HEK293 (cell line): ENCODE data around the gene NCKAP5.

Source experiments
- CTCF ChIA-PET: fragments of 350-600 bp; formaldehyde crosslinking; extraction: SDS; loops from one replicate; lab custom pipeline; 2021; ENCODE audit warnings: antibody characterized with exemption; lab: Yijun Ruan, JAX
- POLR2A ChIA-PET: fragments of 300-600 bp; formaldehyde crosslinking; extraction: SDS; loops from one replicate; lab custom pipeline; 2020; ENCODE audit warnings: antibody characterized with exemption, inconsistent platforms; lab: Yijun Ruan, JAX
- H3K27ac ChIP-seq: fragments of 200-500 bp; sonication (Bioruptor generic); 2 replicates; pipeline ENCODE4 v1.5.1; 2014; ENCODE audit warnings: low read depth, low read length, control low read depth, inconsistent platforms; ENCODE audit errors: extremely low read depth
- H3K36me3 ChIP-seq, 2 experiments: fragments of 200-500 bp in 1 of 2; sonication (Bioruptor generic) in 1 of 2; 1 replicate in 1 of 2; 2 replicates in 1 of 2; pipeline ENCODE4 v1.5.1; 2014 to 2017; ENCODE audit warnings: inconsistent platforms in 2 of 2, low read length in 2 of 2; ENCODE audit not compliant: control insufficient read depth in 2 of 2, insufficient read depth in 1 of 2
- H3K4me1 ChIP-seq: fragments of 200-500 bp; sonication (Bioruptor generic); 2 replicates; pipeline ENCODE4 v1.5.1; 2014; ENCODE audit warnings: mild to moderate bottlenecking, low read length, inconsistent platforms; ENCODE audit not compliant: control insufficient read depth, insufficient read depth
- H3K4me3 ChIP-seq: 2 replicates; pipeline ENCODE4 v1.5.1; 2011; ENCODE audit warnings: low read depth, mild to moderate bottlenecking, control low read depth, low read length, moderate library complexity
- H3K9me3 ChIP-seq: fragments of 200-500 bp; sonication (Bioruptor generic); 2 replicates; pipeline ENCODE4 v1.5.1; 2014; ENCODE audit warnings: low read depth, low read length, inconsistent platforms; ENCODE audit not compliant: control insufficient read depth, insufficient read depth
- KLF10 ChIP-seq: fragments of 450-650 bp; IDR thresholded peaks from 2 replicates; pipeline ENCODE4 v1.5.1; 2018; ENCODE audit warnings: missing biosample characterization, mild to moderate bottlenecking, missing genetic modification characterization
- YY2 ChIP-seq: fragments of 450-650 bp; formaldehyde crosslinking; IDR thresholded peaks from 2 replicates; pipeline ENCODE4 v1.5.1; 2016; ENCODE audit warnings: missing biosample characterization, missing genetic modification characterization
- ZBTB20 ChIP-seq: fragments of 450-650 bp; formaldehyde crosslinking; IDR thresholded peaks from 2 replicates; pipeline ENCODE4 v1.5.1; 2016; ENCODE audit warnings: missing biosample characterization, missing genetic modification characterization
- ZNF114 ChIP-seq: fragments of 450-650 bp; formaldehyde crosslinking; IDR thresholded peaks from 2 replicates; pipeline ENCODE4 v1.5.0; 2017; ENCODE audit warnings: missing biosample characterization, missing genetic modification characterization
- ZNF146 ChIP-seq: fragments of 450-650 bp; formaldehyde crosslinking; IDR thresholded peaks from 2 replicates; pipeline ENCODE4 v1.5.1; 2016; ENCODE audit warnings: missing biosample characterization, missing genetic modification characterization
- ZNF155 ChIP-seq: fragments of 450-650 bp; formaldehyde crosslinking; IDR thresholded peaks from 2 replicates; pipeline ENCODE4 v1.5.1; 2016; ENCODE audit warnings: missing biosample characterization, missing genetic modification characterization
- ZNF248 ChIP-seq: fragments of 450-650 bp; formaldehyde crosslinking; IDR thresholded peaks from 2 replicates; pipeline ENCODE4 v1.5.1; 2017; ENCODE audit warnings: missing biosample characterization, missing genetic modification characterization
- ZNF394 ChIP-seq: fragments of 450-650 bp; formaldehyde crosslinking; IDR thresholded peaks from 2 replicates; pipeline ENCODE4 v1.5.1; 2016; ENCODE audit warnings: missing biosample characterization, missing genetic modification characterization, mild to moderate bottlenecking, moderate library complexity, borderline replicate concordance
- ZNF404 ChIP-seq: fragments of 450-650 bp; formaldehyde crosslinking; IDR thresholded peaks from 2 replicates; pipeline ENCODE4 v1.5.1; 2017; ENCODE audit warnings: missing biosample characterization, missing genetic modification characterization
- ZNF473 ChIP-seq: fragments of 450-650 bp; formaldehyde crosslinking; IDR thresholded peaks from 2 replicates; pipeline ENCODE4 v1.5.1; 2017; ENCODE audit warnings: missing biosample characterization, missing genetic modification characterization
- ZNF521 ChIP-seq: fragments of 450-650 bp; formaldehyde crosslinking; IDR thresholded peaks from 2 replicates; pipeline ENCODE4 v1.5.1; 2017; ENCODE audit warnings: missing biosample characterization, mild to moderate bottlenecking, missing genetic modification characterization
- ZNF596 ChIP-seq: fragments of 450-650 bp; IDR thresholded peaks from 2 replicates; pipeline ENCODE4 v1.5.0; 2018; ENCODE audit warnings: missing biosample characterization, mild to moderate bottlenecking, missing genetic modification characterization, moderate library complexity
- ZNF624 ChIP-seq: fragments of 450-650 bp; formaldehyde crosslinking; IDR thresholded peaks from 2 replicates; pipeline ENCODE4 v1.5.1; 2017; ENCODE audit warnings: missing biosample characterization, missing genetic modification characterization
- ZNF768 ChIP-seq: fragments of 450-650 bp; formaldehyde crosslinking; IDR thresholded peaks from 2 replicates; pipeline ENCODE4 v1.5.1; 2018; ENCODE audit warnings: missing biosample characterization, mild to moderate bottlenecking, missing genetic modification characterization
- TF ChIP-seq, protein P1 (sequence below): fragments of 450-650 bp; formaldehyde crosslinking; conservative IDR thresholded peaks from 2 replicates; pipeline ENCODE4 v1.5.1; 2016; ENCODE audit warnings: low read depth, missing biosample characterization, missing genetic modification characterization
- TF ChIP-seq, protein P2 (sequence below): IDR thresholded peaks from 2 replicates; pipeline ENCODE4 v1.6.1; 2011; ENCODE audit warnings: mild to moderate bottlenecking, low read depth, low read length, borderline replicate concordance
- TF ChIP-seq, protein P3 (sequence below): fragments of 450-650 bp; formaldehyde crosslinking; IDR thresholded peaks from 2 replicates; pipeline ENCODE4 v1.5.1; 2016; ENCODE audit warnings: missing biosample characterization, missing genetic modification characterization
- TF ChIP-seq, protein P4 (sequence below): fragments of 450-650 bp; formaldehyde crosslinking; IDR thresholded peaks from 2 replicates; pipeline ENCODE4 v1.5.1; 2016; ENCODE audit warnings: missing biosample characterization, missing genetic modification characterization
- TF ChIP-seq, protein P5 (sequence below): fragments of 450-650 bp; formaldehyde crosslinking; IDR thresholded peaks from 2 replicates; pipeline ENCODE4 v1.5.1; 2016; ENCODE audit warnings: missing biosample characterization, missing genetic modification characterization
- TF ChIP-seq, protein P6 (sequence below): fragments of 450-650 bp; formaldehyde crosslinking; IDR thresholded peaks from 2 replicates; pipeline ENCODE4 v1.5.1; 2016; ENCODE audit warnings: missing biosample characterization, missing genetic modification characterization
- TF ChIP-seq, protein P7 (sequence below): fragments of 450-650 bp; formaldehyde crosslinking; IDR thresholded peaks from 2 replicates; pipeline ENCODE4 v1.5.1; 2017; ENCODE audit warnings: missing biosample characterization, missing genetic modification characterization

The NCKAP5 gene

DNA sequence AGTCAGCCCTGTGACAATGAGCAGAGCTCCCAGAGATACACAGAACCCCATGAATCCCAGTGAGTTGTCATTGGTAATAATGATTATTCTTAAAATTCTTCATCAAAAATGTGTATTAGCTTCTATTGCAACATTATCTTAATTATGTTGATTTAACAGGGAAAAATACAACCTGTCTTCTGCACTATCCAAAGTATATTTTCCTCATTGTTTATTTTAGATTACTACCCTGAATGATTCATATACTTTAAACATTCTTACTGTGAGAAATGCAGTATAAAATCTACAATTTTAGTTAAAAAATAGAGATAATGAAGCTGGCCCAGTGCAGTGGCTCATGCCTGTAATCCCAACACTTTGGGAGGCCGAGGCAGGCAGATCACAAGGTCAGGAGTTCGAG is 773.0 kb downstream of the NCKAP5 start (continued):
- TF ChIP-seq, protein P1, sequence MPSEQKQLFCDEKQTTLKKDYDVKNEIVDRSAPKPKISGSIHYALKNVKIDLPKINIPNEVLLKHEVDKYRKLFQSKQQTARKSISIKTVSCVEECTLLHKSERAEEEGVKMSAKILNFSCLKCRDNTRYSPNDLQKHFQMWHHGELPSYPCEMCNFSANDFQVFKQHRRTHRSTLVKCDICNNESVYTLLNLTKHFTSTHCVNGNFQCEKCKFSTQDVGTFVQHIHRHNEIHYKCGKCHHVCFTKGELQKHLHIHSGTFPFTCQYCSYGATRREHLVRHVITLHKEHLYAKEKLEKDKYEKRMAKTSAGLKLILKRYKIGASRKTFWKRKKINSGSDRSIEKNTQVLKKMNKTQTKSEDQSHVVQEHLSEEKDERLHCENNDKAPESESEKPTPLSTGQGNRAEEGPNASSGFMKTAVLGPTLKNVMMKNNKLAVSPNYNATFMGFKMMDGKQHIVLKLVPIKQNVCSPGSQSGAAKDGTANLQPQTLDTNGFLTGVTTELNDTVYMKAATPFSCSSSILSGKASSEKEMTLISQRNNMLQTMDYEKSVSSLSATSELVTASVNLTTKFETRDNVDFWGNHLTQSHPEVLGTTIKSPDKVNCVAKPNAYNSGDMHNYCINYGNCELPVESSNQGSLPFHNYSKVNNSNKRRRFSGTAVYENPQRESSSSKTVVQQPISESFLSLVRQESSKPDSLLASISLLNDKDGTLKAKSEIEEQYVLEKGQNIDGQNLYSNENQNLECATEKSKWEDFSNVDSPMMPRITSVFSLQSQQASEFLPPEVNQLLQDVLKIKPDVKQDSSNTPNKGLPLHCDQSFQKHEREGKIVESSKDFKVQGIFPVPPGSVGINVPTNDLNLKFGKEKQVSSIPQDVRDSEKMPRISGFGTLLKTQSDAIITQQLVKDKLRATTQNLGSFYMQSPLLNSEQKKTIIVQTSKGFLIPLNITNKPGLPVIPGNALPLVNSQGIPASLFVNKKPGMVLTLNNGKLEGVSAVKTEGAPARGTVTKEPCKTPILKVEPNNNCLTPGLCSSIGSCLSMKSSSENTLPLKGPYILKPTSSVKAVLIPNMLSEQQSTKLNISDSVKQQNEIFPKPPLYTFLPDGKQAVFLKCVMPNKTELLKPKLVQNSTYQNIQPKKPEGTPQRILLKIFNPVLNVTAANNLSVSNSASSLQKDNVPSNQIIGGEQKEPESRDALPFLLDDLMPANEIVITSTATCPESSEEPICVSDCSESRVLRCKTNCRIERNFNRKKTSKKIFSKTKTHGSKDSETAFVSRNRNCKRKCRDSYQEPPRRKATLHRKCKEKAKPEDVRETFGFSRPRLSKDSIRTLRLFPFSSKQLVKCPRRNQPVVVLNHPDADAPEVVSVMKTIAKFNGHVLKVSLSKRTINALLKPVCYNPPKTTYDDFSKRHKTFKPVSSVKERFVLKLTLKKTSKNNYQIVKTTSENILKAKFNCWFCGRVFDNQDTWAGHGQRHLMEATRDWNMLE (tag by site-specific recombination), result no peak
- TF ChIP-seq ZNF768 (tag by site-specific recombination) (no peak), ZNF404 (no peak), ZNF248 (tag by site-specific recombination) (no peak), ZNF114 (tag by site-specific recombination) (no peak), ZNF146 (tag by site-specific recombination) (no peak), ZNF521 (tag by site-specific recombination) (no peak), ZNF596 (tag by site-specific recombination) (no peak)
- TF ChIP-seq, protein P2, sequence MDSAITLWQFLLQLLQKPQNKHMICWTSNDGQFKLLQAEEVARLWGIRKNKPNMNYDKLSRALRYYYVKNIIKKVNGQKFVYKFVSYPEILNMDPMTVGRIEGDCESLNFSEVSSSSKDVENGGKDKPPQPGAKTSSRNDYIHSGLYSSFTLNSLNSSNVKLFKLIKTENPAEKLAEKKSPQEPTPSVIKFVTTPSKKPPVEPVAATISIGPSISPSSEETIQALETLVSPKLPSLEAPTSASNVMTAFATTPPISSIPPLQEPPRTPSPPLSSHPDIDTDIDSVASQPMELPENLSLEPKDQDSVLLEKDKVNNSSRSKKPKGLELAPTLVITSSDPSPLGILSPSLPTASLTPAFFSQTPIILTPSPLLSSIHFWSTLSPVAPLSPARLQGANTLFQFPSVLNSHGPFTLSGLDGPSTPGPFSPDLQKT, result no peak
- TF ChIP-seq, protein P3, sequence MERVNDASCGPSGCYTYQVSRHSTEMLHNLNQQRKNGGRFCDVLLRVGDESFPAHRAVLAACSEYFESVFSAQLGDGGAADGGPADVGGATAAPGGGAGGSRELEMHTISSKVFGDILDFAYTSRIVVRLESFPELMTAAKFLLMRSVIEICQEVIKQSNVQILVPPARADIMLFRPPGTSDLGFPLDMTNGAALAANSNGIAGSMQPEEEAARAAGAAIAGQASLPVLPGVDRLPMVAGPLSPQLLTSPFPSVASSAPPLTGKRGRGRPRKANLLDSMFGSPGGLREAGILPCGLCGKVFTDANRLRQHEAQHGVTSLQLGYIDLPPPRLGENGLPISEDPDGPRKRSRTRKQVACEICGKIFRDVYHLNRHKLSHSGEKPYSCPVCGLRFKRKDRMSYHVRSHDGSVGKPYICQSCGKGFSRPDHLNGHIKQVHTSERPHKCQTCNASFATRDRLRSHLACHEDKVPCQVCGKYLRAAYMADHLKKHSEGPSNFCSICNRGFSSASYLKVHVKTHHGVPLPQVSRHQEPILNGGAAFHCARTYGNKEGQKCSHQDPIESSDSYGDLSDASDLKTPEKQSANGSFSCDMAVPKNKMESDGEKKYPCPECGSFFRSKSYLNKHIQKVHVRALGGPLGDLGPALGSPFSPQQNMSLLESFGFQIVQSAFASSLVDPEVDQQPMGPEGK (tag by site-specific recombination), result no peak
- TF ChIP-seq, protein P4, sequence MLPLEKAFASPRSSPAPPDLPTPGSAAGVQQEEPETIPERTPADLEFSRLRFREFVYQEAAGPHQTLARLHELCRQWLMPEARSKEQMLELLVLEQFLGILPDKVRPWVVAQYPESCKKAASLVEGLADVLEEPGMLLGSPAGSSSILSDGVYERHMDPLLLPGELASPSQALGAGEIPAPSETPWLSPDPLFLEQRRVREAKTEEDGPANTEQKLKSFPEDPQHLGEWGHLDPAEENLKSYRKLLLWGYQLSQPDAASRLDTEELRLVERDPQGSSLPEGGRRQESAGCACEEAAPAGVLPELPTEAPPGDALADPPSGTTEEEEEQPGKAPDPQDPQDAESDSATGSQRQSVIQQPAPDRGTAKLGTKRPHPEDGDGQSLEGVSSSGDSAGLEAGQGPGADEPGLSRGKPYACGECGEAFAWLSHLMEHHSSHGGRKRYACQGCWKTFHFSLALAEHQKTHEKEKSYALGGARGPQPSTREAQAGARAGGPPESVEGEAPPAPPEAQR (tag by site-specific recombination), result no peak

DNA sequence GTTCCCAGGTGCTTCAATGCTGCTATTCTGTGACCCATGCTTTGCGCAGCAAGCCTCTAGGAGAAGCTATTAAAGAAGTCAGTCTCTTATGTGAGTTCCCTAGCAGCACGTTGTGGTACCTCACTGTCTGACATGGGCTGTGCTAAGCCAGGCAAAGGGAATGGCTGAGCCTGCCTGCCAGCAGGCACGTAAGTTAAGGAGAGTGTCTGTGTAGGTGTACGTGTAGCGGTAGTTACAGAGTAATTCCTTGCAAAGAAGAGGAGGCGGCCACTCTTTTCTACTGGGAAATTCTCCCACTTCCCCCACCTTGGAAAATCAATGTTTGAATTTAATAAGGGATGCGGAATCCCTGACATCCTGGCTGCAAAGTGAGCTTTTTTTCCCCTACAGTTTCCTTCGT is 774.7 kb downstream of the NCKAP5 start:
- no peak overlapping the region for H3K27ac ChIP-seq
- no peak overlapping the region for H3K4me3 ChIP-seq
- H3K9me3 ChIP-seq, result no peaks in the 10 kb centered on the region
- H3K36me3 ChIP-seq, result no peaks in the 10 kb centered on the region
- ChIA-PET CTCF (no interaction called here), POLR2A (no interaction called here)
- H3K4me1 ChIP-seq, result no peaks in the 10 kb centered on the region
- TF ChIP-seq ZNF624 (tag by site-specific recombination) (no peak), ZNF394 (tag by site-specific recombination) (no peak), YY2 (tag by site-specific recombination) (no peak), ZNF155 (no peak), ZBTB20 (no peak), ZNF473 (tag by site-specific recombination) (no peak), KLF10 (tag by site-specific recombination) (no peak)
- TF ChIP-seq, protein P5, sequence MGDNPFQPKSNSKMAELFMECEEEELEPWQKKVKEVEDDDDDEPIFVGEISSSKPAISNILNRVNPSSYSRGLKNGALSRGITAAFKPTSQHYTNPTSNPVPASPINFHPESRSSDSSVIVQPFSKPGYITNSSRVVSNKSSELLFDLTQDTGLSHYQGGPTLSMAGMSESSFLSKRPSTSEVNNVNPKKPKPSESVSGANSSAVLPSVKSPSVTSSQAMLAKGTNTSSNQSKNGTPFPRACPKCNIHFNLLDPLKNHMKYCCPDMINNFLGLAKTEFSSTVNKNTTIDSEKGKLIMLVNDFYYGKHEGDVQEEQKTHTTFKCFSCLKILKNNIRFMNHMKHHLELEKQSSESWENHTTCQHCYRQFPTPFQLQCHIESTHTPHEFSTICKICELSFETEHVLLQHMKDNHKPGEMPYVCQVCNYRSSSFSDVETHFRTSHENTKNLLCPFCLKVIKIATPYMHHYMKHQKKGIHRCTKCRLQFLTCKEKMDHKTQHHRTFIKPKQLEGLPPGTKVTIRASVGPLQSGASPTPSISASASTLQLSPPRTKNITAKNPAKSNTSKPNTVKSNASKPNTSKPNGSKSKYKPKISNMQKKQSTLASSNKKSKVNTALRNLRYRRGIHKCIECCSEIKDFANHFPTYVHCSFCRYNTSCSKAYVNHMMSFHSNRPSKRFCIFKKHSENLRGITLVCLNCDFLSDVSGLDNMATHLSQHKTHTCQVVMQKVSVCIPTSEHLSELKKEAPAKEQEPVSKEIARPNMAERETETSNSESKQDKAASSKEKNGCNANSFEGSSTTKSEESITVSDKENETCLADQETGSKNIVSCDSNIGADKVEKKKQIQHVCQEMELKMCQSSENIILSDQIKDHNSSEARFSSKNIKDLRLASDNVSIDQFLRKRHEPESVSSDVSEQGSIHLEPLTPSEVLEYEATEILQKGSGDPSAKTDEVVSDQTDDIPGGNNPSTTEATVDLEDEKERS (tag by site-specific recombination), result no peak
- TF ChIP-seq, protein P6, sequence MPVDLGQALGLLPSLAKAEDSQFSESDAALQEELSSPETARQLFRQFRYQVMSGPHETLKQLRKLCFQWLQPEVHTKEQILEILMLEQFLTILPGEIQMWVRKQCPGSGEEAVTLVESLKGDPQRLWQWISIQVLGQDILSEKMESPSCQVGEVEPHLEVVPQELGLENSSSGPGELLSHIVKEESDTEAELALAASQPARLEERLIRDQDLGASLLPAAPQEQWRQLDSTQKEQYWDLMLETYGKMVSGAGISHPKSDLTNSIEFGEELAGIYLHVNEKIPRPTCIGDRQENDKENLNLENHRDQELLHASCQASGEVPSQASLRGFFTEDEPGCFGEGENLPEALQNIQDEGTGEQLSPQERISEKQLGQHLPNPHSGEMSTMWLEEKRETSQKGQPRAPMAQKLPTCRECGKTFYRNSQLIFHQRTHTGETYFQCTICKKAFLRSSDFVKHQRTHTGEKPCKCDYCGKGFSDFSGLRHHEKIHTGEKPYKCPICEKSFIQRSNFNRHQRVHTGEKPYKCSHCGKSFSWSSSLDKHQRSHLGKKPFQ, result no peak
- TF ChIP-seq, protein P7, sequence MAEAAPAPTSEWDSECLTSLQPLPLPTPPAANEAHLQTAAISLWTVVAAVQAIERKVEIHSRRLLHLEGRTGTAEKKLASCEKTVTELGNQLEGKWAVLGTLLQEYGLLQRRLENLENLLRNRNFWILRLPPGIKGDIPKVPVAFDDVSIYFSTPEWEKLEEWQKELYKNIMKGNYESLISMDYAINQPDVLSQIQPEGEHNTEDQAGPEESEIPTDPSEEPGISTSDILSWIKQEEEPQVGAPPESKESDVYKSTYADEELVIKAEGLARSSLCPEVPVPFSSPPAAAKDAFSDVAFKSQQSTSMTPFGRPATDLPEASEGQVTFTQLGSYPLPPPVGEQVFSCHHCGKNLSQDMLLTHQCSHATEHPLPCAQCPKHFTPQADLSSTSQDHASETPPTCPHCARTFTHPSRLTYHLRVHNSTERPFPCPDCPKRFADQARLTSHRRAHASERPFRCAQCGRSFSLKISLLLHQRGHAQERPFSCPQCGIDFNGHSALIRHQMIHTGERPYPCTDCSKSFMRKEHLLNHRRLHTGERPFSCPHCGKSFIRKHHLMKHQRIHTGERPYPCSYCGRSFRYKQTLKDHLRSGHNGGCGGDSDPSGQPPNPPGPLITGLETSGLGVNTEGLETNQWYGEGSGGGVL (tag by site-specific recombination), result no peak
